Tibial artery (tissue), 4 donors: ENCODE measurements around the gene PLXNA4.

Source experiments
- DNase-seq, 2 donors: peaks; one replicate each; pipeline ENCODE4 v3.0.0-alpha.2; 2019
- H3K27ac ChIP-seq, 2 donors: fragments of 200-600 bp; sonication (generic) in 1 of 2; 1 replicate in 1 of 2; 2 replicates in 1 of 2; pipeline ENCODE4 v1.5.1; 2018 to 2019; ENCODE audit warnings: mild to moderate bottlenecking in 1 of 2
- H3K27me3 ChIP-seq, 2 donors: fragments of 200-600 bp; sonication (generic) in 1 of 2; one replicate each; pipeline versions ENCODE4 v1.5.1 to v1.6.0; 2016 to 2019
- H3K36me3 ChIP-seq, 3 donors: fragments of 200-600 bp; sonication (generic) in 2 of 3; one replicate each; pipeline ENCODE4 v1.5.1; 2016 to 2019; ENCODE audit warnings: mild to moderate bottlenecking in 2 of 3
- H3K4me1 ChIP-seq, 4 donors: fragments of 200-600 bp; sonication (generic) in 2 of 4; 1 replicate in 3 of 4; 2 replicates in 1 of 4; pipeline ENCODE4 v1.5.1; 2016 to 2019
- H3K4me3 ChIP-seq, 2 donors: fragments of 200-600 bp; sonication (generic) in 1 of 2; 1 replicate in 1 of 2; 2 replicates in 1 of 2; pipeline ENCODE4 v1.5.1; 2018 to 2019; ENCODE audit warnings: mild to moderate bottlenecking in 2 of 2
- H3K9me3 ChIP-seq, 3 donors: fragments of 200-600 bp; sonication (generic) in 1 of 3; one replicate each; pipeline ENCODE4 v1.5.1; 2016 to 2019
- intact Hi-C: fragments of 100-400 bp; cut with DNase I; formaldehyde crosslinking; loops from one replicate; pipeline ENCODE4 v1.15.0; 2023; ENCODE audit warnings: low total_unique reads
- TF ChIP-seq, protein P1 (sequence below), 2 experiments: fragments of 200-600 bp in 1 of 2; fragments of 450-650 bp in 1 of 2; IDR thresholded peaks; one replicate each; pipeline ENCODE4 v1.5.1; 2017 to 2019; ENCODE audit warnings: antibody characterized with exemption in 2 of 2, mild to moderate bottlenecking in 1 of 2, moderate library complexity in 1 of 2

PLXNA4 gene

DNA sequence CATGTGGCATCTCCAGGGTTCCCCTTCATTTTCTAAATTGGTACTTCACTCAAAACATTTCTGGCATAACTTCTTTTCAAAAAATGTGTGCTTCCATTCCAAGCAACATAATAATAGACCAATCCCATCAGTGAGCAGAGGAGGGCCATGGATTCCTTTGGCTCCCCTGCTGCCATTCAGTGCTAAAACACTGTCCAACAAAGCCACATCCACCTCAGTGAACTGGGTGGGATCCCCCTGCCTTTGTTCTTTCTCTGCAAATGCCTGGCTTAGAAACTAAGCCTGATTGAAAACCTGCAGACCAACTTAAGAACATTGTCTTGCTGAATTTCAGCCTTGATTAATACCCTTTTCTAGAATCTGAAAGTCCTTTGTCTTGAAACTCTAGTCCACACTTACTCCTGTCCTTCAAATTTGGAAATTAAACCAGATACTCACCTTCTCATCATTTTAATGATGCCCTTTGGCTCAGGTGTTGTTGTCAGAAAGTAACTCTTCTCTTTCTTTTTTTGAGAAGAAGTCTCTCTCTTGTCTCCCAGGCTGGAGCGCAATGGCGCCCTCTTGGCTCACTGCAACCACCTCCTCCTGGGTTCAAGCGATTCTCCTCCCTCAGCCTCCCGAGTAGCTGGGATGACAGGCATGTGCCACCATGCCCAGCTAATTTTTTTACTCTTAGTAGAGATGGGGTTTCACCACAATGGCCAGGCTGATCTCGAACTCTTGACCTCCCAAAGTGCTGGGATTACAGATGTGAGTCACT, 132.3 kb downstream of the PLXNA4 start:
- no peak overlapping the region for H3K27ac ChIP-seq
- intact Hi-C loops, result no loop called here

DNA sequence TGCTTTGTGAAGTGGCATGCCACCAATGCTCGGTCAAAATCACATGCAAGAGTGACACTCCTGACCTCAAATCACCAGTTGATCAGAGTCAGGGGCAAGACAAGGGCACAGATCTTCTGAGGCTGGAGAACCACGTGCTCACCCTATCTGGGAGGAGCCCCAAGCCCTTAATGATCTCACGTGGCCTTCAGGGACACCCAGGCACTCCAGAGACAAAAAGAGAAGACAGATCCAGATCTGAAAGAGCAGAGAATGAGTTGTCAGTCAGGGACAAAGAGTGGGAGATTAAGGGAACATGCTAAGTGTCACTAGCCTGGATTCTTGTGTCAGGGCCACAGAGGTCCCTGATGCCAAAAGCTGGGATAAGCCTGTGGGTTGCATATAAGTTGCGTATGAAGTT, 134.3 kb downstream of the PLXNA4 start:
- TF ChIP-seq, protein P1, sequence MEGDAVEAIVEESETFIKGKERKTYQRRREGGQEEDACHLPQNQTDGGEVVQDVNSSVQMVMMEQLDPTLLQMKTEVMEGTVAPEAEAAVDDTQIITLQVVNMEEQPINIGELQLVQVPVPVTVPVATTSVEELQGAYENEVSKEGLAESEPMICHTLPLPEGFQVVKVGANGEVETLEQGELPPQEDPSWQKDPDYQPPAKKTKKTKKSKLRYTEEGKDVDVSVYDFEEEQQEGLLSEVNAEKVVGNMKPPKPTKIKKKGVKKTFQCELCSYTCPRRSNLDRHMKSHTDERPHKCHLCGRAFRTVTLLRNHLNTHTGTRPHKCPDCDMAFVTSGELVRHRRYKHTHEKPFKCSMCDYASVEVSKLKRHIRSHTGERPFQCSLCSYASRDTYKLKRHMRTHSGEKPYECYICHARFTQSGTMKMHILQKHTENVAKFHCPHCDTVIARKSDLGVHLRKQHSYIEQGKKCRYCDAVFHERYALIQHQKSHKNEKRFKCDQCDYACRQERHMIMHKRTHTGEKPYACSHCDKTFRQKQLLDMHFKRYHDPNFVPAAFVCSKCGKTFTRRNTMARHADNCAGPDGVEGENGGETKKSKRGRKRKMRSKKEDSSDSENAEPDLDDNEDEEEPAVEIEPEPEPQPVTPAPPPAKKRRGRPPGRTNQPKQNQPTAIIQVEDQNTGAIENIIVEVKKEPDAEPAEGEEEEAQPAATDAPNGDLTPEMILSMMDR (IDR thresholded peaks at IDR 0.05), result no peak
- H3K4me1 ChIP-seq, result no peaks in the 10 kb centered on the region
- H3K4me3 ChIP-seq, result no peak overlapping the region
- intact Hi-C loops, result no loop called here
- H3K27me3 ChIP-seq, result no peaks in the 10 kb centered on the region
- no peak overlapping the region for H3K27ac ChIP-seq
- no peaks in the 10 kb centered on the region for H3K36me3 ChIP-seq
- H3K9me3 ChIP-seq, result no peaks in the 10 kb centered on the region
- DNase-seq, result no peak

More for the DNA sequence above, 132.3 kb downstream of the PLXNA4 start:
- DNase-seq, result no peak
- H3K4me3 ChIP-seq, result no peak overlapping the region
- no peaks in the 10 kb centered on the region for H3K9me3 ChIP-seq
- H3K36me3 ChIP-seq, result no peaks in the 10 kb centered on the region
- no peaks in the 10 kb centered on the region for H3K4me1 ChIP-seq
- TF ChIP-seq, protein P1 (IDR thresholded peaks at IDR 0.05), result no peak
- no peaks in the 10 kb centered on the region for H3K27me3 ChIP-seq

DNA sequence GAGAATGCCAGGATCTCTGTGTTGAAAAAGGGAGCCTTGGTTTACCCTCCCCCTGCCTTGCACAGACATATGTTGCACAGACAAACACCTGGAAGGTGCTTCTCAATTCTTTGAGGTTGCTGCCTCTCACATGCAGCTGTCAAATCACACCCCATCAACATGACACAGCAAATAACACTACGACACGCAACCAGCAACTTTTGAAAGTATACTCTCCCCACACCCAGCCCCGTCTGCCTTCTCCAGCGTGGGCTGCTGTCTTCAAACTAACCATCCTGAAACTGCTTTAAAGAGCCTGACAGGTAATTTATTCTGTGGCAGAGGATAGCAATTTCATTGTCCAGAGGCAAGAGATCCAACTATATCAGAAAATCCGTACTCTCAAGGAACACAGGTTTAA, 136.1 kb downstream of the PLXNA4 start:
- Histone ChIP-seq H3K4me1 (no peaks in the 10 kb centered on the region), H3K36me3 (no peaks in the 10 kb centered on the region), H3K27me3 (peaks cover 0 to 3% of the 10 kb centered on the region in 2 donors), H3K4me3 (no peak overlapping the region), H3K27ac (no peak overlapping the region), H3K9me3 (no peaks in the 10 kb centered on the region)
- DNase-seq, result no peak
- TF ChIP-seq, protein P1 (IDR thresholded peaks at IDR 0.05), result no peak
- intact Hi-C loops, result no loop called here

DNA sequence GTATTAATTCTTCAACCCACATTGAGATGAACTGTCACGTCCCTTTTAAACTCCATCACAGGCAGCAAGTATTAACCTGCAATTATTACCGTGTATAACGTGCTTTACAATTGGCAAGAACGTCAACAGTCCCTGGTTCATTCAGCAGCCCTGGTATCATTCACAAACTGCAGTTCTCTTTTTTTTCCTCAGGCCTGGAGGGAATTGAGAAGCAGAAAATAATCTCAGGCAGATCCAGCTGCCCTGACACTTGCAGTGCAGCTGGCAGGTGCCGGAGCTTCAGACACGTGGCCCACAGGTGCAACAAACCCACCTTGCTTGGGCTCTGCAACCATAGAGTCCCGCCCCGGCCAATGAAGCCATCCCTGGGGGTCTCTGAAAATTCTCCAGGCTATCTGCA, 137.3 kb downstream of the PLXNA4 start:
- Histone ChIP-seq H3K9me3 (no peaks in the 10 kb centered on the region), H3K36me3 (no peaks in the 10 kb centered on the region), H3K27me3 (peaks cover 0 to 3% of the 10 kb centered on the region in 2 donors), H3K27ac (no peak overlapping the region), H3K4me3 (no peak overlapping the region), H3K4me1 (no peaks in the 10 kb centered on the region)
- intact Hi-C loops, result no loop called here
- TF ChIP-seq, protein P1 (IDR thresholded peaks at IDR 0.05), result no peak
- no peak for DNase-seq

DNA sequence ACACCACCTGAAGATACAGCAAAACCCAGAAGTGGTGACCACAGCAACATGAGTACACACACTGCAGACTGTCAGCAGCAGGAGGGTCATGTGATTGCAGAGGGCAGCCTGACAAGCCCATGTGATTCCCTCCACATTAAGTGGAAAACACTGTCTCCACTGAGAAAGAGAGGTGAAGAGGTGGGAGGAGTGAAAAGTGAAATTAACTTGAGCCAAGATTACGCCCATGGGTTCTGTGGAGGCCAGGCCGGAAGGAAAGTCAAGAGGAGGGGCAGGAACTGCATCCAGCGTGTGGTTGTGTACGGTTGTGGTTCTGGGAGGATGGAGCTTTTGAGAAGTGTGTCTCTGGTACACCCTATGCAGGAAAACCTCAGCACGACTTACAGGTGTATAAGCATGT, 138.5 kb downstream of the PLXNA4 start:
- TF ChIP-seq, protein P1 (IDR thresholded peaks at IDR 0.05), result no peak
- H3K36me3 ChIP-seq, result no peaks in the 10 kb centered on the region
- no peaks in the 10 kb centered on the region for H3K4me1 ChIP-seq
- H3K27me3 ChIP-seq, result peaks cover 0 to 3% of the 10 kb centered on the region in 2 donors
- H3K27ac ChIP-seq, result no peak overlapping the region
- no peaks in the 10 kb centered on the region for H3K9me3 ChIP-seq
- H3K4me3 ChIP-seq, result no peak overlapping the region
- intact Hi-C loops, result no loop called here
- no peak for DNase-seq
